HG02970 (cell line): ENCODE data around the gene TMEM51.

ENCODE experiments used
- ATAC-seq: cut with Tn5 transposase; IDR thresholded peaks from one replicate; pipeline ENCODE4 v1.9.1; 2021; ENCODE audit warnings: mild to moderate bottlenecking, moderate library complexity, moderate number of reproducible peaks; ENCODE audit not compliant: unreplicated experiment, low FRiP score

The TMEM51 gene

DNA sequence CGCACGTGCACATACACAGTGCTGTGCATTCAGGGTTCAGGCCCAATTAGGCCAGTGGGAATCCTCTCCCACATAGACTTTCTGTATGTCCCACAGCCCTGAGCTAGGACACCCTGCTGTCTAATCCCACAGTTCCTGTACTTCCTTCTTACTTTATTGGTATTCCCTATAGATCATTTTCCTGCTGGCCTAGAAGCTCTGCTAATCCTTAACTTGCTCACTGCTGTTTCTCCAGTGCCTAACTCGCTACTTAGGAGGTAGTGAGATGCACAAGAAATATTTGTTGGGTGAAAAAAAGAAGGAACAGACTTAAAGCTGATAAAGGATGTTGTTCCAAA is 59.4 kb downstream of the TMEM51 start:
- ATAC-seq: no peak

DNA sequence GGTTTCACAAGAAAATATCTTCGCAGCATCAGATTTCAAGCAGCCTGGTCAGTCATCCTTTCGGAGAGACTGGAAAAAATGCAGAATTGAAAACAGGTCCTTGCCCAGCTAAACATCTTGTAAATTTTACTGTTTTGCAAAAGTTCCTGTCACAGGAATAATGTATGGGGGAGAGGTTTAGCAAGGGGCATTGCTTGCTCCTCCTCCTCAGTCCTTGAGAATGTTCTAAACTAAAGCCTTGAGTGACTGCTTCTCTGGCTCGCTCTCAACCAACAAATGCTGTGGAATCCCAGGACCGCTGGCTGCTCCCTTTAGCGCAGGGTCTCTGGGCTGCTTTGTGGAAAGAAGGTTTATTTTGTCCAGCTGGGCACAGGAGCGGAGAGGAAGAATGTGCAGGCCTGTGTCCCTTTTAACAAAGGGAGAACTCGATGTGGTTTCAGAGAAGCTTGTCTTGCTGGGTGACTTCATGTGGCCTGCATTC is 59.8 kb downstream of the TMEM51 start:
- no peak for ATAC-seq

DNA sequence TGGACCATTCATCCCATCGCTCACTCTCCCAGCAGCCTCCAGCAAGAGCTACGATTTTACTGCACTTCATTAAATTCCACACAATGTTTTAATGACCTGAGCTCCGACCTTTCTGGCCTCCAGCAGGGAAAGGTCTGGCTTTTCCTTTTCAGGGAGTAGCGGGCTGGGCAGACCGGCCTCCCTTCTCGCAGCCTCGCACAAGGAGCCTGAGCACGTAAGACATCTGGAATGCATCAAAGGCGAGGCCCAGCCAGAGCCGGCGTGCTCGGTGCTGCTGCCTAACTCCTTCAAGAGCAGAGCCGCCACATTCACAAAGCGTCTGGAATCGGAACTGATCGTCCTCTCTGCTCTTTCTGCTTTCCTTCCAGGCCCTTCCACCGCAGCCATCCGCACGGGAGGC is 61.0 kb downstream of the TMEM51 start:
- ATAC-seq: no peak

DNA sequence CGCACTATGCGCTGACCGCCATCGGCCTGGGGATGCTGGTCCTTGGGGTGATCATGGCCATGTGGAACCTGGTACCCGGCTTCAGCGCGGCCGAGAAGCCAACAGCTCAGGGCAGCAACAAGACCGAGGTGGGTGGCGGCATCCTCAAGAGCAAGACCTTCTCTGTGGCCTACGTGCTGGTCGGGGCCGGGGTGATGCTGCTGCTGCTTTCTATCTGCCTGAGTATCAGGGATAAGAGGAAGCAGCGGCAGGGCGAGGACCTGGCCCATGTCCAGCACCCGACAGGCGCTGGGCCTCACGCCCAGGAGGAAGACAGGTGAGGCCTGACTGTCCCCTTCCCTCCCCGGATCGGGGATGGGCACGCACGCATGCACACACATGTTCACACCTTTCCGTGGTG is 61.6 kb downstream of the TMEM51 start:
- no peak for ATAC-seq

- no peak for ATAC-seq
These were observed 64.1 kb downstream of the TMEM51 start for GRCh38 chr1:15217654-15218053.

GRCh38 chr1:15218287-15219279 is 65.0 kb downstream of the TMEM51 start:
- no peak for ATAC-seq

DNA sequence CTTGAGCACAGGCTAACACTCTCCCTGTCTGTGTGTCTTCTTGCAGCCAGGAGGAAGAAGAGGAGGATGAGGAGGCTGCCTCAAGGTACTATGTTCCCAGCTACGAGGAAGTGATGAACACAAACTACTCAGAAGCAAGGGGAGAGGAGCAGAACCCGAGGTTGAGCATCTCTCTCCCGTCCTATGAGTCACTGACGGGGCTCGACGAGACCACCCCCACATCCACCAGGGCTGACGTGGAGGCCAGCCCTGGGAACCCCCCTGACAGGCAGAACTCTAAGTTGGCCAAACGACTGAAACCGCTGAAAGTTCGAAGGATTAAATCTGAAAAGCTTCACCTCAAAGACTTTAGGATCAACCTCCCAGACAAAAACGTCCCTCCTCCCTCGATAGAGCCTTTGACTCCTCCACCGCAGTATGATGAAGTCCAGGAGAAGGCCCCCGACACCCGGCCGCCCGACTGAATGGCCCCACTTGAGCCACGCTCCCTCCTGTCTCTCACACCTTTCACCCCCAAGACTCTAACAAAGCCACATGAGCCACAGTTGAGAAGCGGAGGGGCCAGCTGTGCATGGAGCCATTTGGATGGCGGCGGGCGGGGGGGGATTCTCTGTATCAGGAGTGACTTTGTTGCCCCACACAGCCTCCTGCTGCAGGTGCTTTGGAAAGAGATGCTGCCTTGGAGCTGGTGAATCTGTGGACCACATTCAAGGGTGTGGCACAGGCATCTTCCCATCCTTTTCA is 65.9 kb downstream of the TMEM51 start:
- ATAC-seq: no peak

- ATAC-seq: no peak
These were observed 66.5 kb downstream of the TMEM51 start for GRCh38 chr1:15220024-15220392.

DNA sequence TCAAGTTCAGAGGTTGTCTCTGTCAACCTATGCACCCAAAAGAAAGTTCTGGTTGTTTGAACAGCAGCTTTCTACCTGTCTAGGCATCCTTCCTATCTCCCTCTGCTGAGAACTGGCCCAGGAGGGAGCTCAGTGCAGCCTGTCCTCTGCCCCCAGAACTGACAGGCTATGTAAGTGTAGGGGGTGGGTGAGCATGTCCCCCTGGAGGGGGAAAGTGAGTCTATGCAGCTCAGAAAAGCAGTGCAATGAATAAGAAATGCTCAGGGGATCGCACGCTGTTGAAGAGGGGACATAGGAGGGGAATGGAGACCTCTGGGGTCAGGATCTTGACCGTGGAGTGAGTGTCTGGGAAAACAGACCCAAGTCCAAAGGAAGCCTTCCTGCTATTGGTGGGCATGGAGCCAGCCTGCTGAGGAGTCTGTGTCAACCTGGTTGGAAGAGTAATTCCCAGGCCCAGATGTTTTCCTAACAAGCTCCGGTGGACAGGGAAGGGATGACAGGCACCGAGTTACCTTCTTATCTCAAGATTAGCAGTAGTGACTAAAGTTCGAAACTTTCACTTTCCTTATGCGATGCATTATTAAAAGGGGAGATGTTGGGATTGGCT is 67.4 kb downstream of the TMEM51 start:
- ATAC-seq: no peak

GRCh38 chr1:15222653-15223303 is 69.2 kb downstream of the TMEM51 start:
- no peak for ATAC-seq

- no peak for ATAC-seq
These were observed 70.8 kb downstream of the TMEM51 start for GRCh38 chr1:15224259-15224869.

DNA sequence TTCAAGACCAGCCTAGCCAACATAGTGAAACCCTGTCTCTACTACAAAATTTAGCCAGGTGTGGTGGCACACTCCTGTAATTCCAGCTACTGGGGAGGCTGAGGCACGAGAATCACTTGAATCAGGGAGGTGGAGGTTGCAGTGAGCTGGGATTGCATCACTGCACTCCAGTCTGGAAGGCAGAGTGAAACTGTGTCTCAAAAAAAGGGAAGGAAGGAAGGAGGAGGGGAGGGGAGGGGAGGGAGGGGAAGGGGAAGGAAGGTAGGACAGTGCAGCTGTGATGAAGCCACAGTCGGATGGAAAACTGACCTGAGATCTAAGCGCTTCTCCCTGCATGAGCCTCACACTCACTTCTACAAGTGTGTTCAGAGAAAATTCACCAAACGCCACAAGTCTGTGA is 71.4 kb downstream of the TMEM51 start:
- ATAC-seq: no peak

DNA sequence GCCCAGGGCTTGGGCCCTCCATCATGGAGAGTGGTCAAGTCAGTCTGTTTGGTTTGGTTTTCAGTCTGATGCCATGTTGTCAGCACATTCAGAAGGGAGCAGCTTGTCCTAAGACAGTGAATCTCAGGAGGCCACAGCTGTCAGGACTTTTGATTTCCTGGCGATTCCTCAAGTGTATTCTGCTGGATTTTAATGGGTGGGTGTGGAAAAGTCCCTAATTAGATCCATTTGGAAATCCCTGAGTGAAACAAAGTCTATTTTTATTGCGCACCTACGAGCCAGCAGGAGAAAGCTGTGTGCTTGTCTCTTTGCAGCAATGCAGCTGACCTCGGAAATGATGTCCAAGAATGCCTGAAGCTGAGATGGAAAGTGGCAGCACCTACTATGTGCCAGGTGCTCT is 71.9 kb downstream of the TMEM51 start:
- no peak for ATAC-seq

DNA sequence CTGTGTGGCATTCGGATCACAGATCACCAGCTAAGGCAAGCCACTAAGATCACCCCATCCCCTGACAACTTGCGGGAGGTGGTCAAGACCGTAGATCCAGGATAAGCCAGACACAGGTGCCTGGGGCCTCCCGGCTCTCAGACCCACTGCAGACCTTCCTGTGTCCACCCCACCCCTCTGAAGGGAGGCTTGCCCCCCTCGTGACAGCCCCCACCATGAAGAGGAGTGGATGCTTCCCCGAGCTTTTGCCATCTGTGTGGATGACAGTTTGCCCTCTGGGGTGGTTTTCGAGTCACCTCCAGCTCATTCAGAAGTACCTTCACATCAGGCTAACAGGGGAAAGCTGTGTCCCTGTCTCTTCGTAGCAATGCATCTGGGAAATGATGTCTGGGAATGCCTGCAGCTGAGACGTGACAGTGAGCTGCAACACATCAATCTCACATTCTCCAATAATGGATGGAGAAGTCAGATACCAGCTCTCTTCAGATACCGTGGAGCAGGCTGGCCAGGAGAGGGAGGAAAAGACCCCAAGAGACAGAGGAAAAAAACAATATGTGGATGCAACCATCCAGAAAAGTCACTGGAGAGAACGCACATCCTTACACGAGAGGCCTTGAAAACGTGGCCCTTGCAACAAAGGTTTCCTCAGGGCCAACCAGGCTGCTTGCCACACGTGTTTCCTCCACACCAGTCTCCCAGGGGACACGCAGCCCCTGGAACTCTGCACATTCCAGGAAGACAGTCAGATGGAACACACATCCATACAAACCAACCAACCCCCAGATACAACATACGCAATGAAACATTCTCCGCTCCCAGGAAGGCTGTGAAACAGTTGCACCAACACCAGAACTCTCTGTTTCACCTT is 73.1 kb downstream of the TMEM51 start:
- ATAC-seq: no peak

GRCh38 chr1:15229707-15230131 is 76.2 kb downstream of the TMEM51 start:
- no peak for ATAC-seq

DNA sequence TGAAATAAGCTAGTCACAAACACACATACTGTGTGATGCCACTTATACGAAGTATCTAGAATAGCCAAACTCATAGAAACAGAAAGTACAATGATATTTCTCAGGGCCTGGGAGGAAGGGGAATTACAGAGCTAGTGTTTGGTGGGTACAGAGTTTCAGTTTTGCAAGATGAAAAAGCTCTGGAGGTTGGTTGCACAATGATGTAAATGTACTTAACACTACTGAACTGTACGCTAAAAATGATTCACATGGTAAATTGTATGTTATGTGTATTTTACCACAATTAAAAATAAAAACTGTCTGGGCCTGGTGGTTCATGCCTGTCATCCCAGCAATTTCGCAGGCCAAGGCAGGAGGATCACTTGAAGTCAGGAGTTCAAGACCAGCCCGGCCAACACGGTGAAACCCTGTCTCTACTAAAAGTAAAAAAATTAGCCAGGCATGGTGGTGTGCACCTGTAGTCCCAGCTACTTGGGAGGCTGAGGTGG is 78.2 kb downstream of the TMEM51 start:
- peak; percentile 90 for ATAC-seq

DNA sequence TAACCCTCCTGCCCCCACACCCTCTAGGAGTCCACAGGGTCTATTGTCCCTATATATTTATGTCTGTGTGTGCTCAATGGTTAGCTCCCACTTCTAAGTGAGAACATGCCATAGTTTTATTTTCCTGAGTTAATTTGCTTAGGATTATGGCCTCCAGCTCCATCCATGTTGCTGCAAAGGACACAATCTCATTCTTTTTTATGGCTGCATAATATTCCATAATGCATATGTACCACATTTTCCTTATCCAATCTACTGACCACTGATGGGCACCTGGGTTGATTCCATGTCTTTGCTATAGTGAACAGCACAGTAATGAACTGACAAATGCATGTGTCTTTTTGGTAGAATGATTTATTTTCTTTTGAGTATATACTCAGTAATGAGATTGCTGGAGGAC is 80.1 kb downstream of the TMEM51 start:
- ATAC-seq: no peak

DNA sequence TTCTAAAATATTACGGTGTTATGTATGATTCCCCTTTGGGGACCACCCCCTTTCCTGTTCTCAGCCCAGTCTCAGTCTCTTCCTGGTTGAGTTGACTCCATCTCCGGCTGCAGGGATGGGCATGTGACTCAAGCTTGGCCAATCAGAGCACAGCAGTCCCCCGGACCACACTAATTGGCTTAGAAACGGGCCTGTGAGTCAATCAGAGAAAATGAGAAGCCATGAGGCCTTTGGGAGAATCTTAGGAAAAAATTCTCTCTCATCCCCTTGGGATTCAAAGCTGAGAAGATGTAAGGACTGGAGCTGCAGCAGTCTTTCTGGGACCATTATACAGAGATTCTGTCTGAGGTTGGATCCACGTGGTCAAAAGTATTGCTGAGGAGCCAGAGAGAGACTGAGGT is 82.8 kb downstream of the TMEM51 start:
- ATAC-seq: no peak

DNA sequence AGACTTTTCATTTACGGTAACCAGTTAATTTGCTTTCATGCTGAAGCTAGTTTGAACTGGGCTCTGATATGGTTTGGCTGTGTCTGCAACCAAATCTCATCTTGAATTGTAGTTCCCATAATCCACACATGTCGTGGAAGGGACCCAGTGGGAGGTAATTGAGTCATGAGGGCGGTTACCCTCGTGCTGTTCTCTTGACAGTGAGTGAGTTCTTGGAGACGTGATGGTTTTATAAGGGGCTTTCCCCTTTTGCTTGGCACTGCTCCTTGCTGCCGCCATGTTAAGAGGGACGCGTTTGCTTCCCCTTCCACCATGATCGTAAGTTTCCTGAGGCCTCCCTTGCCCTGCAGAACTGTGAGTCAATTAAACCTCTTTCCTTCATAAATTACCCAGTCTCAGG is 83.2 kb downstream of the TMEM51 start:
- no peak for ATAC-seq
